OCI-LY7 (cell line): ENCODE measurements around the gene HMG20B.

Source experiments
- CTCF ChIP-seq: fragments of 200-600 bp; sonication (generic); conservative IDR thresholded peaks from 2 replicates; pipeline ENCODE4 v1.5.1; 2014; ENCODE audit warnings: mild to moderate bottlenecking, antibody characterized with exemption, low read length, moderate library complexity, mixed read lengths
- EZH2phosphoT487 ChIP-seq: fragments of 200-600 bp; sonication (generic); IDR thresholded peaks from 2 replicates; pipeline ENCODE4 v1.6.1; 2018; ENCODE audit warnings: low read depth, borderline replicate concordance, mild to moderate bottlenecking, mixed run types, antibody characterized with exemption, low read length, moderate library complexity, mixed read lengths

DNA sequence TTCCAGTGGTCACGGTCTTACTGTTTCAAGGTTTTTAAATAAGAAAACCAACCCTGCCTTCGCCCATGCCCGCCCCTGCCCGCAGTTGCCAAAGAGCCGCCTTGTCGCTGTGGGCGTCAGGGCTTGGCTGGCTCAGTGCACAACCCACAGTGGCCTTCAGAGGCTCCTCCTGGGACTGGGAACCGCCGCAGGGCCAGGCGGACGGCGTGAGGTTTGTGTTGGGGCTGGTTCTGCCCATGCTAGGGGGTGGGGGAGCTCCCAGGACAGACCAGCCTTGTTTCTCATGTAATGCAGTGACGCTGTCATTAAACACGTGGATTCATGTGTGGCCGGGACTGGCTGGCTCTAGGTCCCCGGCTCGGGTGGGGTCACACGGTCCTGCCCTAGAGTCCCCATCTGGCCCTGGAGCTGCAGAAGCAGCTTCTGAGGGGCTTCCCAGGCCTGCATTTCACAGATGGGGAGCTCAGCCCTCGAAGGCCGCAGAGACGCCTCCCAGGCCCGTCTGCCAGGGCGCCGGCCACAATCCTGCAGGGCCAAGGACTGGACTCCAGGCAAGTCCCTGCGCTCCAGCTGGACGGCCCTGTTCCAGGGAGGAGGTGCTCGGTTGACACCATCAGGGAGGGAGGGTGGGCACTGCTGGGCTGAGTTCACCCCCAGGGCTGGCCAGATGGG is 36.2 kb upstream of the HMG20B start:
- TF ChIP-seq CTCF (no peak), EZH2phosphoT487 (no peak)
